Heart right ventricle (tissue), 16 donors: ENCODE data around the gene HOTAIR. TPM values are rescaled to one million over a fixed set of nuclear protein-coding genes. Genes with fewer than 3 reads are reported as not detected.

Source experiments
- ATAC-seq, 8 donors: fragments of 200-7000 bp; cut with Tn5 transposase; one replicate each; pipeline ENCODE4 v1.9.1; 2020; ENCODE audit warnings: mild to moderate bottlenecking in 8 of 8, moderate library complexity in 8 of 8, moderate number of reproducible peaks in 1 of 8
- DNase-seq, 2 donors: peaks; one replicate each; pipeline ENCODE4 v3.0.0-alpha.2; 2020
- H3K27ac ChIP-seq, 10 donors: fragments of 200-600 bp; sonication (generic) in 2 of 10; one replicate each; pipeline versions ENCODE4 v1.5.0 to v1.8.0; 2020 to 2022; ENCODE audit warnings: mild to moderate bottlenecking in 3 of 10
- H3K27me3 ChIP-seq, 7 donors: fragments of 200-600 bp; one replicate each; pipeline ENCODE4 v1.8.0; 2021 to 2022; ENCODE audit warnings: mild to moderate bottlenecking in 2 of 7
- H3K36me3 ChIP-seq, 9 donors: fragments of 200-600 bp; sonication (generic) in 1 of 9; one replicate each; pipeline versions ENCODE4 v1.5.0 to v1.8.0; 2020 to 2022; ENCODE audit warnings: mild to moderate bottlenecking in 2 of 9
- H3K4me1 ChIP-seq, 9 donors: fragments of 200-600 bp; sonication (generic) in 1 of 9; one replicate each; pipeline versions ENCODE4 v1.5.0 to v1.8.0; 2020 to 2022; ENCODE audit warnings: mild to moderate bottlenecking in 4 of 9
- H3K4me3 ChIP-seq, 10 donors: fragments of 200-600 bp; sonication (generic) in 2 of 10; one replicate each; pipeline versions ENCODE4 v1.5.0 to v1.8.0; 2020 to 2022; ENCODE audit warnings: mild to moderate bottlenecking in 7 of 10, moderate library complexity in 2 of 10
- H3K9me3 ChIP-seq, 11 donors: fragments of 200-600 bp in 10 of 11; sonication (generic) in 2 of 11; one replicate each; pipeline versions ENCODE4 v1.5.0 to v1.8.0; 2013 to 2022; ENCODE audit warnings: mild to moderate bottlenecking in 2 of 11, control low read depth in 1 of 11, moderate library complexity in 1 of 11
- CTCF ChIP-seq, 9 donors: fragments of 200-600 bp; sonication (generic) in 2 of 9; IDR thresholded peaks; one replicate each; pipeline versions ENCODE4 v1.5.0 to v1.8.0; 2021 to 2022; ENCODE audit warnings: antibody characterized with exemption in 9 of 9, mild to moderate bottlenecking in 5 of 9, moderate library complexity in 1 of 9
- WGBS, 2 donors: extraction: QIAGEN DNeasy Blood & Tissue Kit; methylation state at CpG; one replicate each; pipeline ENCODE4 v1.1.7; 2013; ENCODE audit warnings: inconsistent platforms in 1 of 2; 5-methylcytosine and 5-hydroxymethylcytosine counted together
- intact Hi-C, 10 donors: fragments of 100-400 bp; cut with DNase I; formaldehyde crosslinking; loops; one replicate each; pipeline versions ENCODE4 v1.11.1 to v1.14.2; 2022
- long read RNA-seq, 3 donors: library from polyadenylated mRNA; unstranded; transcript quantifications; one replicate each; pipeline ENCODE4 v2.0.0, GENCODE V29; 2020 to 2021
- polyA plus RNA-seq, 2 donors: library from polyadenylated mRNA; stranded (reverse); fragments of 200-250 nt; gene quantifications; one replicate each; pipeline ENCODE4 v1.2.3, GENCODE V29; 2013
- total RNA-seq, 10 donors: library from RNA; stranded (reverse); fragmentation: NEBNext Ultra II Directional in 3 of 10; extraction: Animal tissue kit (Norgen Biotek cat#: 25700) in 3 of 10; gene quantifications; one replicate each; pipeline versions ENCODE4 v1.2.1 to v1.2.4, GENCODE V29; 2021 to 2023
- donor health status: Arrhythmogenic right ventricular cardiomyopathy.
- donor health status: ischemic (EF 13 %, LVEDD 7.1; RV severe dilation, severe dysfunction).
- donor health status: healthy with polysubstance abuse.
- donor health status: DM: no; HTN: yes; CAD: no.
- donor health status: DM: no; HTN: no; CAD: no.
- donor health status: ischemic (EF 25% LVEDD 6.9; RV normal size, moderate dysfunction).
- donor health status: ischemic (EF 25% LVEDD 5.7; RV mildly dilated, moderate dysfunction).
- donor health status: healthy.
- donor health status: DM: yes; HTN: yes; CAD: no.
- donor health status: Ischemic cardiomyopathy.
- donor health status: ischemic (EF 35%, LVEDD 5.7; RV mildly dilated, moderate dysfunction).
- donor health status: nonischemic (EF 11% LVEDD 7.7; RV severe dilation, severe dysfunction).
- donor health status: DM: yes; HTN: yes; CAD: no.
- donor health status: PGD.
- donor health status: ischemic (EF 29% LVEDD 5.4; RV normal size, mild dysfunction).
- donor health status: nonischemic (EF 23%, LVEDD 6.1; RV moderate dilation, normal function).

The HOTAIR gene
- total RNA-seq = not detected
- not detected for polyA plus RNA-seq
- long read RNA-seq, donor 1 = 0 reads
- long read RNA-seq, donor 2 = 0 reads
- long read RNA-seq, donor 3 = 0 reads

- no peak for TF ChIP-seq CTCF (IDR thresholded peaks at IDR 0.05)
- Histone ChIP-seq H3K27me3 (peaks cover 74 to 100% (median 100%) of the 10 kb centered on the region in 7 donors), H3K27ac (no peak within 1 kb of the TSS), H3K36me3 (no peaks in the 10 kb centered on the region), H3K9me3 (no peaks in the 10 kb centered on the region), H3K4me1 (peaks cover 2 to 28% (median 16%) of the 10 kb centered on the region in 9 donors), H3K4me3 (peak within 1 kb of the TSS in 8 of 10 donors; percentile 0 to 39 (median 26))
- peak in 1 of 8 donors; percentile 26 for ATAC-seq
- intact Hi-C loops = no loop called here
- DNase-seq = no peak
- 2 to 3% methylated on average over 61 to 63 of the region's 63 CpGs for WGBS, 2 donors
Observed at GRCh38 chr12:53974084-53975063, at the start of gene HOTAIR. HOTAIR (minus strand) TSS chr12:53974954.

- intact Hi-C loops = no loop called here
- TF ChIP-seq CTCF (IDR thresholded peaks at IDR 0.05) = no peak
- Histone ChIP-seq H3K4me1 (peaks cover 0 to 17% (median 11%) of the 10 kb centered on the region in 9 donors), H3K4me3 (no peak overlapping the region), H3K9me3 (no peaks in the 10 kb centered on the region), H3K36me3 (no peaks in the 10 kb centered on the region), H3K27me3 (peaks cover 25 to 100% (median 99%) of the 10 kb centered on the region in 7 donors), H3K27ac (no peak overlapping the region)
- DNase-seq = no peak
- 43 to 49% methylated on average over 17 of the region's 17 CpGs for WGBS, 2 donors
- no peak for ATAC-seq
Observed at GRCh38 chr12:54024127-54024526, 49.4 kb upstream of the HOTAIR start.

GRCh38 chr12:54022960-54023884 is 48.5 kb upstream of the HOTAIR start:
- ATAC-seq = no peak
- H3K36me3 ChIP-seq = no peaks in the 10 kb centered on the region
- intact Hi-C loops = no loop called here
- H3K4me3 ChIP-seq = no peak overlapping the region
- DNase-seq = no peak
- TF ChIP-seq CTCF (IDR thresholded peaks at IDR 0.05) = no peak
- H3K4me1 ChIP-seq = peaks cover 0 to 18% (median 16%) of the 10 kb centered on the region in 9 donors
- 50 to 54% methylated on average over 8 of the region's 8 CpGs for WGBS, 2 donors
- no peak overlapping the region for H3K27ac ChIP-seq
- H3K27me3 ChIP-seq = peaks cover 17 to 100% (median 97%) of the 10 kb centered on the region in 7 donors
- H3K9me3 ChIP-seq = no peaks in the 10 kb centered on the region
